Measurements from ENCODE around the gene ANP32E. TPM values are rescaled to one million over a fixed set of nuclear protein-coding genes. Genes with fewer than 3 reads are reported as not detected.
A peak's percentile ranks its signal among the peaks of the same experiment; 100 is the strongest.

The ANP32E gene
- total and polyA plus RNA-seq, 2 of the 8 experiments (the other 6 are each of a cell fraction or from before 2014, with no cell fraction given): 20.7 to 123 TPM

DNA sequence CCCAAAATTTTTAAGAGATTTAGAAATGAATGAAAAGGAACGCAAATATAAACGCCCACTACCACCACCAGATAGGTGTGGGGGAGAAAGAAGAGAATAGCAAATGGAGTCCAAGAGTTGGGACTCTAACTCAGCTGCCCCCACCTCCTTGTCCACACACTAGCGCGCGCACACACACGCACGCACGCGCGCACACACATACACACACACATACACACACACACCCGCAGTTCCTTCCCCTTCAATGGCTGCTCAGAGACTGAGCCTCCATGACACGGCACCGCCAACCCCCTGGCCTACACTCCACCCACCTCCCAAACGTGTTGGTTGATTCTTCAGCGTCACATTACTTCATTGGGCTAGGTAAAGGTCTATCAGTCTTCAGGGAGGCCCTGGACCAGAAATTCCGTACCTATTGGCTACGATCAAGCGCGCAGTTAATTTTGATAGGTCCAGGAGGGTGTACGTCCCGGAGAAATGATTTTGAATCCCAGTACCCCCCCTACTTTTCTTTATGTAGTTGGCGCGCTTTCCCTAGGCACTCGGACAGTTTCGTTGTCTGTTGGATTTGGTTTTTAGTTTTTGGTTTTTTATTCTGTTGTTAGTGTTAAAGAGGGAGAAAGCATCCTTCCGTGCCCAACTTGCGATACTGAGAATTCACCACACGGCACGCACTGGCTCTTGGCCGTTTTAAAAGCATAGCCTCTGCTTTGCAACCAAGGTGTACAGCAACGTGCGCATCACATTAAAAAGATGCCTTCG lies at the start of gene ANP32E (continued):
- TF ChIP-seq, protein P1, sequence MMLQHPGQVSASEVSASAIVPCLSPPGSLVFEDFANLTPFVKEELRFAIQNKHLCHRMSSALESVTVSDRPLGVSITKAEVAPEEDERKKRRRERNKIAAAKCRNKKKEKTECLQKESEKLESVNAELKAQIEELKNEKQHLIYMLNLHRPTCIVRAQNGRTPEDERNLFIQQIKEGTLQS (IDR thresholded peaks at IDR 0.05; ENCODE audit: insufficient read depth, low read depth, low read length): no peak
- TF ChIP-seq EP300 (IDR thresholded peaks at IDR 0.05; ENCODE audit: borderline replicate concordance in 1 of 2, low read depth in 2 of 2, low read length in 2 of 2): no peak
- no peak for TF ChIP-seq SIRT6 (IDR thresholded peaks at IDR 0.05; ENCODE audit: low read length)
- TF ChIP-seq JUN (IDR thresholded peaks at IDR 0.05; ENCODE audit: low read depth, low read length): no peak
- peak; percentile 99 for TF ChIP-seq SP1 (IDR thresholded peaks at IDR 0.05; ENCODE audit: low read depth, low read length)
- TF ChIP-seq ZNF274 (IDR thresholded peaks at IDR 0.05; ENCODE audit: borderline replicate concordance, extremely low read depth, low read length): no peak
- TF ChIP-seq RXRA (IDR thresholded peaks at IDR 0.05; ENCODE audit: insufficient read depth, low read depth, low read length): no peak
- TF ChIP-seq CHD1 (IDR thresholded peaks at IDR 0.05; ENCODE audit: low read depth, low read length): peak; percentile 28
- no peak for TF ChIP-seq POU5F1 (IDR thresholded peaks at IDR 0.05; ENCODE audit: low read depth, low read length)
- TF ChIP-seq CBX8 (IDR thresholded peaks at IDR 0.05; ENCODE audit: borderline replicate concordance, low read depth, low read length): no peak
- no peak for TF ChIP-seq SRF (IDR thresholded peaks at IDR 0.05; ENCODE audit: low read depth, low read length)
- TF ChIP-seq SAP30 (IDR thresholded peaks at IDR 0.05; ENCODE audit: insufficient read depth, insufficient replicate concordance, low read length): peak; percentile 22
- no peak for TF ChIP-seq KDM5A (IDR thresholded peaks at IDR 0.05; ENCODE audit: low read length)

Measured in H1 (cell line).